ENCODE data around the gene PNPO. TPM values are rescaled to one million over a fixed set of nuclear protein-coding genes. Genes with fewer than 3 reads are reported as not detected.

The PNPO gene
- total RNA-seq, 2 donors from 2014 or later = 7.1 to 10.5 TPM

DNA sequence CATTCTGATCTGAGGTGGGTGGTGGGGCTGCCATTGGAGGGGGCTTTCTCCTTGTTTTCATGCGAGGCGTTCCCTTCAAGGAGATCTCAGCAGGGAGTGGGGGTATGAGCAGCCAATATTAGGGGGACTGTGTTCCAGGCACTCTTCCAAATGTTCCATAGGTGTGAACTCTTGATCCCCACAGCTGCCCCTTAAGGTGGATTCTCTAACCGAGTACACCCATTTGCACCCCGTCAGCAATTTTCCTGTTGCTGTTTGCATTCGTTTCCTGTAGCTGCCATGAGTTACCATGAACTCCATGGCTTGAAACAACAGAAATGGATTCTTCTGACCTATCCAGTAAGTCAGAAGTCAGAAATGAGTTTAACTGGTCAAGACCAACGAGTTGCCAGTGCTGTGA, 20.0 kb downstream of the PNPO start:
- peaks cover 4% of the 10 kb centered on the region for H3K4me1 Mint-ChIP-seq
- H3K36me3 Mint-ChIP-seq (ENCODE audit: low read depth) = peaks cover 4% of the 10 kb centered on the region
- no peaks in the 10 kb centered on the region for H3K9me3 ChIP-seq (ENCODE audit: control insufficient read depth, low read length, poor library complexity, severe bottlenecking)
- no peak overlapping the region for H3K4me3 Mint-ChIP-seq
- ATAC-seq (no peak), DNase-seq (no peak)
- H3K27ac Mint-ChIP-seq = no peak overlapping the region
- no peaks in the 10 kb centered on the region for H3K27me3 Mint-ChIP-seq

DNA sequence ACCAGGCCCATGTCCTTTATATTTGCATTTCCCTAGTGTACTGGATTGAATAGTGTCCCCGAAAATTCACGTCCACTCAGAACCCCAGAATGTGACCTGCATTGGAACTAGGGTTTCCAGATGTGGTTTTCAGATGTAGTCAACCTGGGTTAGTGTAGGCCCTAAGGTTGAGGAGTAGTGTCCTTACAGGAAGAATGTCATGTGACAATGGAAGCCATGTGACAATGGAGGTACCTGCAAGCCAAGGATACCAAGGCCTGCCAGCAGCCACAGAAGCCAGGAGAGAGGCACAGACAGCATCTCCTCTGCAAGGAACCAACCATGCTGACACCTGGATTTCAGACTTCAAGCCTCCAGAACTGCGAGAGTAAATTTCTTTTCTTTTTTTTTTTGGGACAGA, 21.5 kb downstream of the PNPO start:
- H3K9me3 ChIP-seq (ENCODE audit: control insufficient read depth, low read length, poor library complexity, severe bottlenecking) = no peaks in the 10 kb centered on the region
- peaks cover 4% of the 10 kb centered on the region for H3K36me3 Mint-ChIP-seq (ENCODE audit: low read depth)
- no peak overlapping the region for H3K27ac Mint-ChIP-seq
- ATAC-seq = no peak
- H3K27me3 Mint-ChIP-seq = no peaks in the 10 kb centered on the region
- no peak for DNase-seq
- H3K4me1 Mint-ChIP-seq = peaks cover 4% of the 10 kb centered on the region
- H3K4me3 Mint-ChIP-seq = no peak overlapping the region

DNA sequence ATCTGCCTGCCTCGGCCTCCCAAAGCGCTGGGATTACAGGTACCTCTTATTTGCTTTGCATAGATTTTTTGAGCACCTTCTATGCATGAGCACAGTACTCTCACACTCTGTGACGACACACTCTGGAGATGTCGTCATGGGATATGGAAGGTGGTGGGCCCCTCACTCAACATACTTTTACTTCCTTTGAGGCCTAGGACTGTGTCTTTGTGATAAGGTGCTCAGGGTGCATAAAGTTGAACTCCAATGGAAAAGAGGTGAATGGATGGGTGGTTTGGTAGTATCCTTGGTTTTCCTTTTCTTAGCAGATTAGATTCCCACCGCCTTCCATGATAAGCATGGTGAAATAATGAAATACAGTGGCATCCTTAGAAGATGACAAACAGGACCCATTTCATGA, 23.5 kb downstream of the PNPO start:
- Mint-ChIP-seq H3K4me3 (no peak overlapping the region), H3K4me1 (peaks cover 7% of the 10 kb centered on the region), H3K27ac (no peak overlapping the region), H3K36me3 (ENCODE audit: low read depth) (peaks cover 4% of the 10 kb centered on the region), H3K27me3 (no peaks in the 10 kb centered on the region)
- DNase-seq (no peak), ATAC-seq (no peak)
- no peaks in the 10 kb centered on the region for H3K9me3 ChIP-seq (ENCODE audit: control insufficient read depth, low read length, poor library complexity, severe bottlenecking)

DNA sequence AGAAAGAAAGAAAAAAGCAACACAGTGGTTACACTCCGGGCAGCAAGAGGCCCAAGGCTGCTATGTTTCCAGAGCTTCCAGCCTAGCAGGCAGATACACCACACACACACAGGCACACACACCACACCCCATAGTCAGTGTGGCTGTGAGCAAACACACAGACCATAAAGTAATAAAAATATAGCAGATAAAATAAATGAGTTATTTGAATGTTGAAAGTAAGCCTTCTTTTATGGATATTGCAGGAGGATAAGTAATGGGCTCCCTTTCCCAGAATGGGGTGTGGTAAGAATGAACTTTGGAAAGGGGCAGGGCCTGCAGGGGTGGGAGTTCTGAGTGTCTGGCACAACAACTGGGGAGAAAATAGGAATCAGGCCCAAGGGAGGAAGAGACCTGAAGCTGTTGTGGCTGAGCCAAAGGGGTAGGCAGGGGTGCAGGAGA, 24.7 kb downstream of the PNPO start:
- ATAC-seq (no peak), DNase-seq (no peak)
- peaks cover 16% of the 10 kb centered on the region for H3K4me1 Mint-ChIP-seq
- peak overlapping the region; percentile 9 for H3K27ac Mint-ChIP-seq
- peaks cover 4% of the 10 kb centered on the region for H3K36me3 Mint-ChIP-seq (ENCODE audit: low read depth)
- no peaks in the 10 kb centered on the region for H3K9me3 ChIP-seq (ENCODE audit: control insufficient read depth, low read length, poor library complexity, severe bottlenecking)
- H3K4me3 Mint-ChIP-seq = no peak overlapping the region
- H3K27me3 Mint-ChIP-seq = no peaks in the 10 kb centered on the region

DNA sequence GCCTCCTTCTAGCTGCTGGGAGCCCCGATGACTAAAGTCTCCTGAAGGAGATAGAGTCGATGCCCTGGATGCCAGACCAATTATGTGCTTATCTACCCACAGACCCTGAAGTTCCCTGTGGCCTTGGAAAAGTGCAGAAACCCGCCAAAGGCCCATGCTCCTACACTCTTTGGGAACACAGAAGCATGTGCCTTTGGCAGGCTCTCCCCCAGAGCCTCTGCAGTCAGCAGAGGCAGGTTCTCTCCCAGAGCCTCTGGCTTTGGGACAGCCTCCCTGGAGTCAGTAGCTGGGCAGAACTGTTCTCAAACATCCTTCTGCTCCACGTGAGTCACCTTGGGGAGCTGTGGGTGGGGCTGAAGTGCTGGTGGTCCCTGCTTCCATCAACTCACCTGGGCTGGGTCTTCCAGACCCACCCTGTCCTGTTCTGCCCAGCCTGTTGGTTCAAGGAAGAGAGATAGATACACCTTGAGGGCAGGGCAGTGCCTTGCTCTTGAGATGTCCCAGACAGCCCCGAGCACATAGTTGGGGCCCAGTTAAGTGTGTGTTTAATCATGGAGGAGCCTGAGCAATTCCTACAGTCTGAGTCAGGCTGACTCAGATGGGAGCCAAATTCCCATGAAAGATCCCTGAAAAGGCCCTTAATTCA, 26.4 kb downstream of the PNPO start:
- ATAC-seq = no peak
- no peak for DNase-seq
- H3K4me1 Mint-ChIP-seq = peaks cover 18% of the 10 kb centered on the region
- H3K27ac Mint-ChIP-seq = peak overlapping the region; percentile 47
- H3K36me3 Mint-ChIP-seq (ENCODE audit: low read depth) = peaks cover 4% of the 10 kb centered on the region
- no peak overlapping the region for H3K4me3 Mint-ChIP-seq
- H3K27me3 Mint-ChIP-seq = no peaks in the 10 kb centered on the region
- no peaks in the 10 kb centered on the region for H3K9me3 ChIP-seq (ENCODE audit: control insufficient read depth, low read length, poor library complexity, severe bottlenecking)

DNA sequence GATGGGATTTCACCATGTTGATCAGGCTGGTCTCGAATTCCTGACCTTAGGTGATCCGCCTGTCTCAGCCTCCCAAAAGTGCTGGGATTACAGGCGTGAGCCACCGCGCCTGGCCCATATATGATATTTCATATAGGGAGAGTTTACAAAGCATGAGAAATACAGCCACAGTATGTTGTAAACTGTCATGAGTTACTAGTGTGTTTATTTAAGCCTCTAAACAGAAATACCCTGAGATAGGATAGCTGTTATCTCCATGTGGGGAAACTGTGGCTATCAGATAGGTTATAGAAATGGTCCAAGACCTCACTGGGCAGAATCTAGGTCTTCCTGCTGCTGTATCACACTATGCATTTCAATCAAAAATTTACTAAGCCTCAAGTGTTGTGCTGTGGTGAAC, 27.5 kb downstream of the PNPO start:
- H3K9me3 ChIP-seq (ENCODE audit: control insufficient read depth, low read length, poor library complexity, severe bottlenecking) = no peaks in the 10 kb centered on the region
- Mint-ChIP-seq H3K27ac (no peak overlapping the region), H3K27me3 (no peaks in the 10 kb centered on the region), H3K4me1 (peaks cover 18% of the 10 kb centered on the region), H3K36me3 (ENCODE audit: low read depth) (peaks cover 4% of the 10 kb centered on the region), H3K4me3 (no peak overlapping the region)
- ATAC-seq (no peak), DNase-seq (no peak)

DNA sequence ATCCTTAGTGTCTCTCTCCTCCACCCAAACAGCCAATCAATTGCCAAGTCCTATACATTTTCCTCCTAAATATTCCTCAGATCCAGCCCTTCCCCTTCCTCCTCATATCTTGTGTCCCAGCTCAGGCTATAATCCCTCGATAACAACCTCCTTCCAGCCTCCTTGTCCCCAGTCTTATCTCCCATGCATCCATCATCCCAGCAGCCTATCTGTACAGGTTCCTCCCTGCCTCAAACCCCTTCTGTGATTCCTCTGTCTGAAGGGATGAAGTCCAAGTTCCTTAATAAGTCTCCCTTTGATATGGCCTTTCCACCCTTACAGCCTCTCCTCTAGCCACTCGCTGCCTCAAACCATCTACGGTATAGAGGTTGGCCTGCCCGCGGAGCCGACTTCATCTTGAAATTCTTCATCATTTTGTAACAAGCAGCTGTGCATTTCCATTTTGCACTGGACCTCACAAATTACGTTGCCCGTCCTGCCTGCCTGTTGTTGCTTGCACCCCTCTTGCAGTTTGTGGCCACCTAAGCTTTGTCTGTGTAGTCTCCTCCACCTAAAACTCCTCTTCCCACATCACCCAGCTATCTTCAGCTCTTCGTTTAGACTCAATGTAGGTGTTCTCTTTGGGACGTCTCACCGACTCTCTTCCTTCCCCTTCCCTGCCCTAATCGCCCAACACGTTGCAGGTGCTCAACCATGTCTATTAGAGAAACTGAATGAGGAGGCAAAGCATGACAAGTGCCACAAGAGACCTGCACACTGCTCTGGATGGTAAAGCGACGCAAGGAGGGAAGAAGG, 28.8 kb downstream of the PNPO start:
- no peaks in the 10 kb centered on the region for H3K27me3 Mint-ChIP-seq
- H3K27ac Mint-ChIP-seq = peak overlapping the region; percentile 96
- no peaks in the 10 kb centered on the region for H3K9me3 ChIP-seq (ENCODE audit: control insufficient read depth, low read length, poor library complexity, severe bottlenecking)
- ATAC-seq (no peak), DNase-seq (no peak)
- peaks cover 3% of the 10 kb centered on the region for H3K36me3 Mint-ChIP-seq (ENCODE audit: low read depth)
- H3K4me1 Mint-ChIP-seq = peaks cover 14% of the 10 kb centered on the region
- H3K4me3 Mint-ChIP-seq = peak overlapping the region; percentile 98

DNA sequence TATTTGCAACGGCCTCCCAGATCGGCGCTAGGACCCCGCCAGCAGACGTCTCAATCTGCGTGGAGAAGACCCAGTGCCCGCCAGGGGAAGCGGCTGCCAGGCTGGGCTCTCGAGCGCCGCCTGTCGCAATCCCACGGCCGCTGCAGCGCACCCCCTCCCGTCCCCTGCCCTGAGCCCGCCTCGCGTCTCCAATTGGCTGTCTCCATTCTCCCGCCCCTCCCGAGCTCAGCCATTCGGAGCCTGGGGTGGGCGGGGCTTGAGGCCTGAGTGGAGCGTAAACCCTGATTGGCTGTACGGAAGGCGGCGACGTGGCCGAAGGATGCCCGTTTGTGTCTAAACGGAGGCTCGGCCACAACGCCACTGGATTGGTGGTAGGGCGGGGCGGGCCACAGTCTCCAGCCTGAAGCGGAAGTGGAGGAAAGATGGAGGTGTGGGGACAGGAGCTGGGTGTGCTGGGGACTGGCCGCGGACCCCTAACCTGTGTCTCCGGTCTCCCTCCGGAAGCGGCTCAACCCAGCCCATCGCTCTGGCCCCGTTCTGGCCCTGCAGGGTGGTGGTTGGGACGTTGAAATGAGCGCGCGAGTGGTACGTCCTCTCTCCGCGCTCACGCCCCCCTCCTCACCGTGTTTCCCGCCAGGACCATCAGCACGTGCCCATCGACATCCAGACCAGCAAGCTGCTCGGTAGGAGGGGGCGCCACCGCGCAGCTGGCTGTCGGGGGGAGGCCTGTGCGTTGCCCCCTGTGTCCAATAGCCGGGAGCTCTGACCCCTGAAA, 29.5 kb downstream of the PNPO start, which contains the start of gene CDK5RAP3:
Gene CDK5RAP3, plus strand, starts transcription at position 389 of the 775 bp plus-strand sequence. Its CDS starts 34 bp downstream, at position 423.
- H3K27me3 Mint-ChIP-seq = no peaks in the 10 kb centered on the region
- peak; percentile 99 for ATAC-seq
- H3K4me1 Mint-ChIP-seq = peaks cover 14% of the 10 kb centered on the region

DNA sequence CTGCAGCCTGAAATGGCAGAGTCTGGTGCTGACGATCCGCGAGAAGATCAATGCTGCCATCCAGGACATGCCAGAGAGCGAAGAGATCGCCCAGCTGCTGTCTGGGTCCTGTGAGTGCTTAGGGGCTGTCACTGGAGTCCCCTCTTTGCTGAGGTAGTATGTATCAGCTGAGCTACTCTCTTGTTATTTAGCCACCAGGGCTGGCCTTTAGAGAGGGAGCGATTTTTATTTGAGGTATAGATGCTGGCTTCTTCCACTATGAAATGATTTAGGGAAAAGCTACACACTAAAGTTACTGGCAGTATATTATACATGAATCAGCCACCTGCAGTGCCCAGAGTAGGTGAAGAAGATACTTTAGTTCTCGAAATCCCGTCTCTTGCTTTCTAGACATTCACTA, 32.2 kb downstream of the PNPO start:
- Mint-ChIP-seq H3K4me3 (no peak overlapping the region), H3K36me3 (ENCODE audit: low read depth) (peaks cover 7% of the 10 kb centered on the region), H3K4me1 (peaks cover 14% of the 10 kb centered on the region), H3K27ac (no peak overlapping the region), H3K27me3 (no peaks in the 10 kb centered on the region)
- DNase-seq (no peak), ATAC-seq (no peak)
- H3K9me3 ChIP-seq (ENCODE audit: control insufficient read depth, low read length, poor library complexity, severe bottlenecking) = no peaks in the 10 kb centered on the region

More for the DNA sequence above, 29.5 kb downstream of the PNPO start, which contains the start of gene CDK5RAP3:
- Mint-ChIP-seq H3K4me3 (peak within 1 kb of the TSS; percentile 98), H3K36me3 (ENCODE audit: low read depth) (peaks cover 6% of the 10 kb centered on the region), H3K27ac (peak within 1 kb of the TSS; percentile 96)
- DNase-seq = peak; percentile 97 to 98 (median 98)
- H3K9me3 ChIP-seq (ENCODE audit: control insufficient read depth, low read length, poor library complexity, severe bottlenecking) = no peaks in the 10 kb centered on the region

DNA sequence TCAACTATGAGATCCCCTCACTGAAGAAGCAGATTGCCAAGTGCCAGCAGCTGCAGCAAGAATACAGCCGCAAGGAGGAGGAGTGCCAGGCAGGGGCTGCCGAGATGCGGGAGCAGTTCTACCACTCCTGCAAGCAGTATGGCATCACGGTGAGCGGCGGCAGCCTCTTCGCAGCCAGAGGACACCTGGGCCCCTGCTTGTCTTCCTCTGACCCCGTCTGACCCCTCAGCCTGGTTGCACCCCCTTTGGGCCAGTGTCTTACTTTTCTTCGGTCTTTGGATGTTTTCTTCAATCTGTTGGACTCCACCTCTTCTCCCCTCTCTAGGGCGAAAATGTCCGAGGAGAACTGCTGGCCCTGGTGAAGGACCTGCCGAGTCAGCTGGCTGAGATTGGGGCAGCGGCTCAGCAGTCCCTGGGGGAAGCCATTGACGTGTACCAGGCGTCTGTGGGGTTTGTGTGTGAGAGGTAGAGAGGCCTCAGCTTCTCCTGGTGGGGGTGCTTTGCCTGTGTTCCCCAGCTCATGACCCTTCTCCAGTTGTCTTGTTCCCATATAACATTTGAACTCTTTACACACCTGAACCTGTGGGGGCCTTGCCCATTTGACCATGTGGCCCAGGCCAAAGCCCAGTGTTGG, 33.9 kb downstream of the PNPO start:
- H3K27ac Mint-ChIP-seq = no peak overlapping the region

DNA sequence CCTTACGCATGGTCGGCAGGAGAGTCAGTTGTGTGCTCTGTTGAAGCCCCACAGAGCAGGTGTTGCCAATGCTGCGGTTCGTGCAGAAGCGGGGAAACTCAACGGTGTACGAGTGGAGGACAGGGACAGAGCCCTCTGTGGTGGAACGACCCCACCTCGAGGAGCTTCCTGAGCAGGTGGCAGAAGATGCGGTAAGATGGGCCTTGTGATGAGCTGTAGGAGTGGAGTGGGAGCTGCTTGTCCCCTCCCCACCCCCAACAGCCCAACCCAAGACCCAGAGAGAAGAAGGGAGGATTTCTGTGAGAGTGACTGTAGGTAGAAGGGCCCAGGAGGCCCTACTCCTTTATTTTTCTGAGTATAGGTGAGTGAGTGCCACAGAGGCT, 34.4 kb downstream of the PNPO start:
- no peak overlapping the region for H3K4me3 Mint-ChIP-seq
- H3K36me3 Mint-ChIP-seq (ENCODE audit: low read depth) = peaks cover 12% of the 10 kb centered on the region
- no peak for DNase-seq
- H3K4me1 Mint-ChIP-seq = peaks cover 6% of the 10 kb centered on the region
- no peaks in the 10 kb centered on the region for H3K9me3 ChIP-seq (ENCODE audit: control insufficient read depth, low read length, poor library complexity, severe bottlenecking)
- no peaks in the 10 kb centered on the region for H3K27me3 Mint-ChIP-seq
- ATAC-seq = no peak
- H3K27ac Mint-ChIP-seq = no peak overlapping the region

More for the DNA sequence above, 33.9 kb downstream of the PNPO start:
- DNase-seq (no peak), ATAC-seq (no peak)
- H3K27me3 Mint-ChIP-seq = no peaks in the 10 kb centered on the region
- H3K4me1 Mint-ChIP-seq = peaks cover 11% of the 10 kb centered on the region
- H3K4me3 Mint-ChIP-seq = no peak overlapping the region
- peaks cover 12% of the 10 kb centered on the region for H3K36me3 Mint-ChIP-seq (ENCODE audit: low read depth)
- no peaks in the 10 kb centered on the region for H3K9me3 ChIP-seq (ENCODE audit: control insufficient read depth, low read length, poor library complexity, severe bottlenecking)

DNA sequence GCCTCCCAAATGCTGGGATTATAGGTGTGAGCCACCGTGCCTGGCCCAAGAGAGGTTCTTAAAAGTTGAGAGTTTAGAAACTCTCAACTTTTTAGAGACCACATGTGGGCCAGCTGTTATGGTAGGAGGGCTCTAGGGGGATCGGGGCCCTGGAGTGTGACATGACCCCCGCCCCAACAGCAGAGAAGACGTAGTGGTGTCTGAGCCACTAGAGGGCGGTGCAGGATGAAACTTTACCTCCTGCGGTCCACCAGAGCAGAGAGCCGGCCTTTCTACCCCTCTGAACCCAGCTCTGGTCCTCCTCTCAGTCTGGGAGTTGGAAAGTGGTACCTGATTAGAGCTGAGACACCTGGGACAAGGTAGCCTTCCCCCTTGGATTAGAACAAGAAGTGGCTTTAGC, 37.0 kb downstream of the PNPO start:
- Mint-ChIP-seq H3K4me1 (peaks cover 4% of the 10 kb centered on the region), H3K4me3 (no peak overlapping the region), H3K36me3 (ENCODE audit: low read depth) (peaks cover 12% of the 10 kb centered on the region), H3K27ac (no peak overlapping the region), H3K27me3 (no peaks in the 10 kb centered on the region)
- H3K9me3 ChIP-seq (ENCODE audit: control insufficient read depth, low read length, poor library complexity, severe bottlenecking) = no peaks in the 10 kb centered on the region
- ATAC-seq (peak; percentile 67), DNase-seq (peak; percentile 11 to 29 (median 15))

DNA sequence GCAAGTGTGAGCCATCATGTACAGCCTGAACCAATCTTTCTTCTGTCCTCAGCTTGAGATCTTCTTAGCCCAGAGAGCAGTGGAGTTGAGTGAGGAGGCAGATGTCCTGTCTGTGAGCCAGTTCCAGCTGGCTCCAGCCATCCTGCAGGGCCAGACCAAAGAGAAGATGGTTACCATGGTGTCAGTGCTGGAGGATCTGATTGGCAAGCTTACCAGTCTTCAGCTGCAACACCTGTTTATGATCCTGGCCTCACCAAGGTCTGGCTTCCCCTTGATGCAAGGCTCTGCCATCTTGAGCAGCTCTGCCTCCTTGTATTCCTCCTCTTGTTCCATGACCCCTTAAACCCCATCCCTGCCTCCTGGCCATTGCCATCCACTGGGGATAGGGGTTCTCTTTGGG, 39.2 kb downstream of the PNPO start:
- Mint-ChIP-seq H3K4me3 (no peak overlapping the region), H3K27me3 (no peaks in the 10 kb centered on the region), H3K36me3 (ENCODE audit: low read depth) (peaks cover 12% of the 10 kb centered on the region), H3K27ac (peak overlapping the region; percentile 14), H3K4me1 (peaks cover 9% of the 10 kb centered on the region)
- ATAC-seq (no peak), DNase-seq (no peak)
- H3K9me3 ChIP-seq (ENCODE audit: control insufficient read depth, low read length, poor library complexity, severe bottlenecking) = no peaks in the 10 kb centered on the region
